ENCODE measurements around the gene LHX1. TPM values are rescaled to one million over a fixed set of nuclear protein-coding genes. Genes with fewer than 3 reads are reported as not detected.

The LHX1 gene
- total and polyA plus RNA-seq, 2 of the 8 experiments (the other 6 are each of a cell fraction or from before 2014, with no cell fraction given) = 0.26 to 0.93 TPM

GRCh38 chr17:36992701-36993100 is 55.4 kb downstream of the LHX1 start (continued):
- no peak for TF ChIP-seq TEAD4 (IDR thresholded peaks at IDR 0.05; ENCODE audit: low read depth, low read length)
- TF ChIP-seq HDAC6 (IDR thresholded peaks at IDR 0.05; ENCODE audit: low read depth, low read length) = no peak
- TF ChIP-seq SUZ12 (IDR thresholded peaks at IDR 0.05; ENCODE audit: low read length) = no peak
- TF ChIP-seq CHD2 (IDR thresholded peaks at IDR 0.05; ENCODE audit: low read length) = no peak

All from H1 (cell line).